A172 (cell line): ENCODE measurements around the gene OR52R1. TPM values are rescaled to one million over a fixed set of nuclear protein-coding genes. Genes with fewer than 3 reads are reported as not detected.
"Not testable (repeated sequence)": the region's sequence is repeated elsewhere in the genome, so short reads cannot be mapped to it uniquely, and the experiment has no call there.

Experiments used
- DNase-seq: peaks from one replicate; pipeline ENCODE4 v3.0.0-alpha.2; 2015; ENCODE audit warnings: low spot score
- total RNA-seq: library from RNA; depleted of rRNA; stranded (reverse); fragments of >200 nt; shearing (Covaris generic); gene quantifications from 2 replicates; pipeline ENCODE4 v1.2.3, GENCODE V29; 2014; rRNA removed

The OR52R1 gene
- total RNA-seq, result not detected in 2 replicates

DNA sequence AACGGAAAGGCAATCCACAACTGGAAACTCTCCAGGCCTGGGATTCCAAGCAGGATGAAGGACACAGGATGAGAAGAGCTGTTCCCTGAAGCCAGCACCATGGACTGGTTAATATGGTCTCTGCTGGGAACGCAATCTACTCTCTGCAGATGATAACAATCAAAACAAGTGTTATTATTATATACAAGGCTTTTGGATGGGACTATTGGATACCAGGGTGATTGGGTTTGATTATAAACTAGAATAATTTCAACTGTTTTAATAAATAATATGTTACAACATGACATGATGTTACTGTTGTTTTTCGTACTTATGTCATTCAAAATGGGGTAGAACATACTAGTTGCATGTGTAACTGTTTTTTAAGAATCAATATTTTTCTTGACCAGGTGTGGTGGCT is at the start of gene OR52R1:
TSS of gene OR52R1 (minus strand) at position 101 of the 400 bp plus-strand sequence. CDS start at position 101, 0 bp downstream.
- DNase-seq, result no peak

DNA sequence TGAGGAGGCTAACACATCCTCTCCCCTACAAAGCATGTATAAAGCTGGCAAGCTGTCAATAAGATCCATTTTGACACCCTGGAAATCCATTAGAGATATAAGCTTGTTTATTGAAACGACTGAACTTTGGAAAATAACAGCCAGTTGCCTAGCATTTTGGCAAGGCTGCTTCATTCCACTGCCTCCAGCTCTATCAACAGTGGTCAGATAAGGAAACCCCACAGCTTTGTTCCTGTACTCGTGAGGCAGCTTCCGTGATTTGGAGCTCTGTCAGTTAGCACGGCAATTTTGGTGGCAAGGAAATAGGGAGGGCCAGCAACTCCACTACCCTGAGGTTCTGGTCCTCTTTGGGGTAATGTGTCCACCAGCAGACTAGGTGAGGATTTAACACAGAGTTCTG is 46.9 kb upstream of the OR52R1 start:
- no peak for DNase-seq

DNA sequence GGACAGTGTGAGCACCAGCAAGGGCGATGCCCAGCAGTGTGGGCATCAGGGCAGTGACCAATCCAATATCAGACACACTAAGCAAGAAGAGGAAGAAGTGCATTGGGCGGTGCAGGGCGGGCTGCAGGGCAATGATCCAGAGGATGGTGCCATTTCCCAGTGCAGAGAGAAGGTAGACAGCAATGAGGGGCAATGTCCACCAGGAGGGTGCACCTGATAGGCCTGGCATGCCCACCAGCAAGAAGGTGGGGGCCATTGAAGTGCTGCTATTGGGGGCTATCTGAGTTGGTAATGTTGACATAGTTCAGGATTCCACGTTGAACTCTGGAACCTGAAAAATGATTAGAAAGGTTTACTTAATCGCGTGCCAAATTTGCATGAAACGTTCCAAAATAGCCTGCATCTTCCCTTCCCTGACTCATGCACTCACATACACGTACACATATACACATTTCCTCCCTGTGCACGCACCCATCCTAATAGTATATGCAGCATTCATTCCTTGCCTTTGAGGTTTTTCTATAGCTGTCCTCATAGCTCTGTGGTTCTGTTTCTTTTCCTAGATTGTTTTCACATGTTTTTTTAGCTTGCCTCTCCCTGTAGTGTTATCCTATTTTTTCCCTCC is 44.8 kb upstream of the OR52R1 start, which contains the start of gene OR51S1:
TSS of gene OR51S1 (minus strand) at position 301 of the 625 bp plus-strand sequence. CDS start at position 301, 0 bp downstream.
- no peak for DNase-seq

DNA sequence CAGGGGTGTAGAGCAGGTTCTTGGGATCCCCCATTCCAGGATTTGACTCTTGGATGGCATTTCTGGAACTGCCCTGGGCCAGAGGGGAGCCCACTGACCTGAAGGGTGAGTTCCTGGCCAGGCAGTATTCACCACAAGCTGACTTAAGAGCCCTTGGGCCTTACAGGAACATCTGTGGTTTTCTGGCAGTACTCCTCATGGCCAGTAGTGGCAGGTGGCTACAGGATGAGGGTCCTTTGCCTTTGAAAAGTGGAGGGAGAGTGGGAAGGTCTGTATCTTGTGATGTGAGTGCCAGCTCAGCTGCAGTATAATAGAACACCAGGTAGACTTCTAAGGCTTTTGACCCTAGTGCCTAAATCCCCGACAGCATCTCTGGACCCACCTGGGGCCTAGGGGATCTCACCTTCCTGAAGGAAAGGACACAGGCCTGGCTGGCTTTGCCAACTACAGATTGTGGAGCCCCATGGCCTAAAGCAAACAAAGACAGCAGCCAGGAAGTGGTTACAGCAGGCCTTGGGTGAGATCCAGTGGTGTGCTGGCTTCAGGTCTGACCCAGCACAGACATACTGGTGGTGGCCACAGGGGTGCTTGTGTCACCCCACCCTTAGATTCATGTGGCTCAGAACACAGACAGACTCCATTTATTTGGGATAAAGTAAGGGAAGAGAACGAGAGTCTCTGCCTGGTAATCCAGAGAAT is 35.8 kb upstream of the OR52R1 start:
- DNase-seq, result no peak

DNA sequence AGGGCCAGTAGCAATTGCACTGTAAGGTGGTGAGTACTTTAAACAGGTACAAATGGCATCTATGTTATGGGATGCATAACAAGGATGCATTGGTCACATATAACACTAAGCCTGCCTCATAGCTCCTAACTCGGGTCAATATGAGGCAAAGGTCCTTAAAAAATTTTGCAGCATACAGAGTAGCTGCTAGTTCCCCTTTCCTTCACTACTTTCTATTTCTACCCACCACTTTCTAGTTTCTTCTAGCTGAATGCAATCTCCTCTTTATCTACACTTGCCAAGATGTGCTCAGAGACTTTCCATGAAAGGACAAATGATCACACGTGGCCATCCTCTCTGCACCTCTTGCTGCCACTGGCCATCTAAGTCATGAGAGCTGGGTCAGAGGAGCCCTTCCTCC is 26.7 kb upstream of the OR52R1 start:
- no peak for DNase-seq

DNA sequence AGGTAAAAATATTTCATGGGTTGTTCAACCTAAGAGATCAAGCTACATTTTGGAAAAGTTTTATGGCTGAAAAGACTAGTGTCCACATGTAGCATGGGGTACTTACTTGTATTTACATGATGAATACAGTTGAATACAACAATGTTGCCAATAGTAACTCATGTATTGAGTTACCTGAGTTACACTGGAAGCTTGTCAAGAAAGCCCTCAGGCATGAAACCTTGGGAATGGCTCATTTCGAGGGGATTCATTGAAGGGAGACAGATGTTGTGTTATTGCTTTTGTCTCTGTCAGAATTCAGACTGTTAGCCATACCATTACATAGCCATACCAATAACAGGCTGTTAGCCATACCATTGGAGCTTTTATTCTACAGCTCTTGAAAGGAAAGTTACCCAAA is 26.2 kb upstream of the OR52R1 start:
- no peak for DNase-seq

DNA sequence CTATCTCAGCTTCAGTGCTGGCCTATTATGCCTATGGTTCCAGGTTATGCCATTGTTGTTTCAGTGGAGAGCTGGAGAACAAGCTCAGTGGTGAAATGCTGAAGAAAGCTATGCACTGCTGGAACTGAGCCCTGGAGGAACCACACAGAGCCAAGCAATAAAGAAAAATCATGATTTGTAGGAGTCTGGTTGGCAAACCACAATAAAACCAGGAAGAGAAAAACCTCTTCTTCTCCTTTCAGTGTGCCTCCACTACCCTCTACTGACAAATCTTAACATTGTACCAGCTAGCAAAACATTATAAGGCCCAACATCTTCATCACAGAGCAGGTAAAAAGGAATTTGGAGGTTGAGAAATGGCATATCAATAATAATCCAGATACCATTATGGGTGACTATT is 22.2 kb upstream of the OR52R1 start:
- DNase-seq, result no peak

DNA sequence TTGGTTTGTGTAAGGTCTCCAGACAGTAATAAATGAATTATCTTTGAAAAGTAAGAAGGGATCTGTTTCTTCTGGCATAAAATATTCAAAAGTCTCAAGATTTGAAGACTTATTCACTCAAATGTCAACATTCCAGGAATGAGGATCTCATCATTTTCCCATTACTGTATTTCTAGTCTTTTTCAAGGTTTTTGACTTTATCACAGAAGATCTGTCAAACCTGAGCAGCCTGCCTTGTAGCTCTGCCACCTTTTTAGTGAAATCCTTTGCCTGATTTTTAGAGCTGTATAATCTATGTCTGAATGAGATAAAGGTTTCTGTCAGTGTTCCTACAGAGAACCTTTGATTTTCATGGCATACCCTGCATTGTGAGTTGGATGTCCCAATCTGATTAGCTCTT is 21.0 kb upstream of the OR52R1 start:
- DNase-seq, result no peak

DNA sequence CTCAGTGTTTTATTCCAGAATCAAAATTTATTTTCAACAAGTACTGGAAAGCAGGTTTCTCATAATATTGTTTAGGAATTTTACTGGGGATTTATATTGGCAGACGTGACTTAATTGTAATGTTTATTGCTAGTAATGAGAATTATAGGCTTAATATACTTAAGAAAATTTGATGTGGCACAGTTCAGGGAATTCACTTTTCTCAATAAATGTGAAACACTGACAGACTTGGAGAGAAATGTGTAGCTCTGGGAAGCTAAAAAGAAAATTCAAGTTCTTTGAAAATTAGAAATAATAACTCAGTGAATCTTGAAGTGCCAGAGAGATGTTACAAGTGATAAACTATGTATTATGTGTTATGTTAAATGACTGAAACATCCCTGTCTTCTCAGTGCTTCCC is 16.8 kb upstream of the OR52R1 start, which contains the start of gene OR51F2:
TSS of gene OR51F2 (plus strand) at position 301 of the 400 bp plus-strand sequence. CDS start 101 bp downstream, outside the sequence.
- no peak for DNase-seq

DNA sequence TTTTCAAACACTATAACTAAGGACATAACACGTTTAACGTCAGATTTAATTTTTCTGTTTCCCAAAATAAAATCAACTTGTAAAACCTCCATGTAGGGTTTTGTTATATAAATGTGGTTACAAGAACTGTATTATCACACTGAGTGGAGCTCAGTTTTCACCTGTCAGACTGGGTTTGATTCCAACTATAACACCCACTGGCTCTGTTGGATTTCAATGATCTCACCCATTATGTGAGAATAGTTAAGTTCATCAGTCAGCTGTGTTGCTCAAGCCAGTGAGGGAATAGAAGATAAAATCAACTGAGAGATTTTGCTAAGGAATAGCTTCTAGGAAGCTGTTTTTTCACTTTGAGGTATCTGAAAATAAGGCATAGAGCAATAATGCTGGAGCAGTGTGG is 5.1 kb upstream of the OR52R1 start:
- no peak for DNase-seq

DNA sequence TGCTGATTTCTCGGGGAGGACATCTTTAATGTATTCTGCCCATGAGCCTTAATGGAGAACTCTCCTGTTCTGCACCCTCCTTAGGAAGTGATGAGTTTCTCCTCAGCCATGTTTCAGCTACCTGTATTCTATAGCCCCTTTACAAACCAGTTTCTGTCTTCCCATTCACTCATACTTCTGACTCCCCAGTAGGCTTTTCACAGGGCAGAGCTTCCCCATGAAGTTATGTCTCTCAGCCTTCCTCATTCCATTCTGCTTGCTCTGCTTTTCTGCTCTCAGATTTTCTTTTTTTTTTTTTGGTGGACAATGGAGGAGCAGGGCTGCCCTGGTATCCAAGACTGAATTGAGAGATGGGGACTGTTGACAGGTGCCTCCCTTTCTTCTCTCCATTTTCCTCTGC is 4.3 kb upstream of the OR52R1 start:
- DNase-seq, result no peak

DNA sequence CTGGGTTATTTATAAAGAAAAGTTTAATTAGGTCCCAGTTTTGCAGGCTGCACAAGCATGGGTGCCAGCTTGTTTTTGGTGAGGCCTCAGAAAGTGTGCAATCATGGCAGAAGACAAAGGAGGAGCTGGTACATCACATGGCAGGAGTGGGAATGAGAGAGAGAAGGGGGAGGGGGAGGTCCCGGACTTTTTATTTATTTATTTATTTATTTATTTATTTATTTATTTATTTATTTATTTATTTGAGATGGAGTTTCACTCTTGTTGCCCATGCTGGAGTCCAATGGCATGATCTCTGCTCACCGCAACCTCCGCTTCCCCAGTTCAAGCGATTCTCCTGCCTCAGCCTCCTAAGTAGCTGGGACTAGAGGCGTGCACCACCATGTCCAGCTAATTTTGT is 2.9 kb downstream of the OR52R1 start:
- DNase-seq, result not testable (repeated sequence)

DNA sequence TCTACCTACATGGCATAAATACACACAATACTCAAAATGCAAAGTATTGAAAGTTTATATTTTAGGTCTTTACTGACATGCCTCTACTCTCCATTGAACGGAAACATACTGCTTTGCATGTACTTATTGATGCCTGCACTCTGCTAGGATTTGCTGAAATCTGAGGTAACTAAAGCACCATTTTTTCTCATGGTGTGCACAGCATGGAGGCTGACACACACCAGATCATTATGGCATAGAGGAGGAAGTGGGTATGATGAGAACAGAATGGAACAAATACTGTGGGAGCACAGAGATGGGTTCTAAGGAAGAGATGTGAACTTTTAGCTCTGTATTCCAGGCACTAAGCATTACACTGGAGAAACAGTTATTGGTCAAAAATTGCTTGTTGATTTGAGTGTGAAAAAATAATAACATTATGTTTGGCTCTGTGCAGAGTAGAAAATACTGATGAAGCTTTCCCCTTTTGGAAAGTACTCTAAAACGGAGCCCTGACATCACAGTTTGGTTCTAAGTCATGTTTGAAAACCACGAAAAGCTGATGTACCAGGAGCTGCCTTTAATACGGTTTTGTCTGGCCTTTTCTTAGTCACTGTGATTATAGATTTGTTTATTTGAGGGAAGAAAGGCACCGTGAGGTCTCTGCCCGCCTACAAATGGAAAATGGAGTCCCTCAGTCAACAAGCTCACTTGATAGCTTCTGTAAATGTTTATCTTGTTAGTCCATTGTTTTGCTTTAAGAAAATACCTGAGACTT is 5.6 kb downstream of the OR52R1 start:
- no peak for DNase-seq

DNA sequence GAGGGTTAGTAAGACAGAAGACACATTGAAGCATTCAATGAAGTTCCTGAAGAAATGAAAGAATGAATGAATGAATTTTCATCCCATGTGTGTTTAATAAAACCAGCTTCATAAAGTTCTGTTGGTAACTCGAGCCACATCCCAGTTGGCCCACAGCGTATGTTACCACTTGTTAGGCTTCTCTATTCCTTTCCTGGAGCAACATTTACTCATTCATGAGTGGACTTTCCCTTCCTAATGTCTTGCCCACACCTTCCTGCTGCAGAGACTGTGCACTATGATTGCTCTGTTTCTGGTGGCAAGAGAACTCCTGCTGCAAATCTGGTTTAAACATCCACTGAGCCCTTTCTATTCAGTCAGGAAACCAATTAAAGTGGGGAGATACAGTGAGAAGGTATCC is 7.0 kb downstream of the OR52R1 start:
- DNase-seq, result no peak

DNA sequence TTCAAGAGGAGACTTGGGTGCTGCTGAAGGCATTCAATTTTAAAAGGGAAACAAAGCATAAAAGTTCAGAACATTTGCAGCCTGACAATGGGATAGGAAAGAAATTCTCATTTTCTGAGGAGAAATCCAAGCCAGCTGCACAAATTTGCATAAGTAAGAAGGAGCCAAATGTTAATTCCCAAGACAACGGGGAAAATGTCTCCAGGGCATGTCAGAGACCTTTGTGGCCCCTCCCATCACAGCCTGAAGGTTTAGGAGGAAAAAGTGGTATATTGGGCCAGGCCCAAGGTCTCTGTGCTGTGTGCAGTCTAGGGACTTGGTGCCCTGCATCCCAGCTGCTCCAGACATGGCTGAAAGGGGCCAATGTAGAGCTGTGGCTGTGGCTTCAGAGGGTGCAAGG is 21.7 kb downstream of the OR52R1 start:
- no peak for DNase-seq

DNA sequence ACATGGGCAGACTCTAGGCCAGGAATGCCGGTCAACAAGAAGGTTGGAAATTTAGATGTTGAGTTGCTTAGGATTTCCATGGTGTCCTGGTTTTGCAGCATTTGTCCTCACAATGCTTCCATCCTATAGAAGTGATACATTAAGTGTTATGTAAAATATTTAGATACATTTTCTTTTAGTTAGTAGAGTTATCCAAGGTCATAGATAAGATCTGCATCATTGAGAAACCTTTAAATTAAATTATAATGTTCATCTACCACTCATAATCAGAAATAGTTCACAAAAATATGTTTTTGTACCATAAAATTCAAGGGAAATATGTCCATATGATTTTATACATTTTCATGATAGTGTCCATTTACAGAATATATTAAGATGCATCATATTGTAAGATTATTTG is 34.3 kb downstream of the OR52R1 start, which contains the start of gene OR51F1:
TSS of gene OR51F1 (minus strand) at position 101 of the 400 bp plus-strand sequence. CDS start at position 101, 0 bp downstream.
- no peak for DNase-seq

DNA sequence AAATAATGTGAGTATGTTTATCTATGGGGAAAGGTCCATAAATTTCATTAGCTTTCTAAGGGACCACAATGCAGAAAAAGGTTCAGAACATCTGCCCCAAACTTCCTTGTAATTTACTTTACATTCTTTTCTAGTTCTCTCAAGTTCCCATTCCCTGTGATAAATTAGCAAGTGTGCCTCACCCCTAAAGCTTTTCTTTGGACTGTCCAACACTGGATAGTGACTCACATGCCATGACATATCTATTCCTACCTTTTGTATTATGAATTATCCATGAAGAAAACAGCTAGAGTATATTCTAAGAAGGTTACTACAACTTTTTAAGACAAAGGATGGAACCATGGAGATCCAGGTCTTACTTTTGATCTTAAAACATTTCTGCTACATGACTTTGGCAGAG is 36.1 kb downstream of the OR52R1 start:
- DNase-seq, result no peak

DNA sequence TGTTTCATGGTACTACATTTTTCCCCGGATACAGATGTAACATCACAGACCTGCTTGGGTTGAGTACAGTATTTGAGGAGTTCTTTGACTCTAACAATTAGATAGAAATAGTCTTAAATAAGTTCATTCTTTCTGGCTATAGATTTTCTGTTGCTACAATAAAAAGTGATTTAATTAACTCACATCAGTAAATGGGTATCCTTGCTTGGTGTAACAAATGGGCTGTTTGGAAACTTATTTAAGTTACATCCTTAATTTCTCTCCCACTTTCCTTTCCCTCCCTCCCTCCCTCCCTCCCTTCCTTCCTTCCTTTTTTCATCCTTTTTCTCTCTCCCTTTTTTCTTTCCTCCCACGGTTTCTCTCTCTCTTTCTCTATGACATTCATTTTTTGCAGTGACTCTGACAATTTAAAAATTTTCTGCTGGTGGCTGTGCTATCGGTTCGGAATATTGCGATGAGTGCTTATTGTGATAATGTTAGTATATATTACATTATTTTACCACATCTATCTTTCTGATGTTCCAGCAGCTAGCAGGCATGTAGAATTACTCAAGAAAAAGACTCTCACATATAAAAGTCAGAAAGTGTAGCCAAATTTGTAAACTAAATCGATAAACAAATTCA is 37.6 kb downstream of the OR52R1 start:
- DNase-seq, result no peak

DNA sequence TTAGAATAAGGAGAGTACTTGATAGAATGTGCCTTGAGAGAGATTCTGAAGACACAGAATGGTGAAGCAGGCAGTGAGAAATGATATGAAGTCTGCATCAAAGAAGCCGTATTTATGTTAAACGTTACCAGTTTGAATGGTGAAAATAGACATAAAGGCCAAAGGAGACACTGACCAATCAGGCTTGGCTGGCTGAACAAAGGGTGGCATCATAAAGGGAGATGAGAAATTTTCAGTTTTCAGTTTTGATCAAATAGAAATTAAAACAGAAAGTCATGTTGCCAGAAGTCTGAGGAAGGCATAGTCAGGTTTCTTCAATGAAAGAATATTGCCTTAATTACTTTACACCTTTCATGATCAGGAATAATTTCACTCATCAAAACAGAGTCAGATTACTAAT is 41.1 kb downstream of the OR52R1 start:
- no peak for DNase-seq
